ENCODE results near the gene SYNPR.

The SYNPR gene

GRCh38 chr3:63264716-63265115, 13.4 kb upstream of the SYNPR start:
- Histone ChIP-seq H3K27me3 (ENCODE audit: control insufficient read depth, insufficient read depth, low read length) (no peaks in the 10 kb centered on the region), H3K9ac (ENCODE audit: low read depth, low read length) (no peak overlapping the region), H3K4me3 (ENCODE audit: low read depth, low read length) (peak overlapping the region; percentile 8), H3K4me1 (ENCODE audit: control insufficient read depth, insufficient read depth, low read length) (no peaks in the 10 kb centered on the region), H3K36me3 (ENCODE audit: control insufficient read depth, insufficient read depth, low read length) (no peaks in the 10 kb centered on the region), H3K9me3 (ENCODE audit: control insufficient read depth, insufficient read depth, low read length) (no peaks in the 10 kb centered on the region)

DNA sequence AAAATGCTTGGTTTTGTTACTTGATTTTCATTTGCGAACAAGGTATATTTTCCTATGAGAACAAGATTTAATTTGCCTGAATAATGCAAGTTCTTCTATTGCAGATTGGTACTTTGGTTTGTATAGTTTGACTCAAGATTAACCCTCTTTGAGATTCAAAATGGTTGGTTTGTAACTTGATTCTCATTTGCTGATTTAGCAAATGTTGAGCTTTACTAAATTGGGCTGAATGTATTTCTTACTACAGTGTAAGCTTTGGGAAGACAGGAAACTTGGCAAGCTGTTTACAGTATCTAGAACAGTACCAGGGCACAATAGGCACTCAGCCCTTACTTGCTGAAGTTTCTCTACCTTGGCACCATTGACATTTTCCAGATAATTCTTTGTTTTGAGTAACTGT, 3.7 kb upstream of the SYNPR start:
- H3K4me1 ChIP-seq (ENCODE audit: control insufficient read depth, insufficient read depth, low read length): peaks cover 3% of the 10 kb centered on the region
- no peak overlapping the region for H3K9ac ChIP-seq (ENCODE audit: low read depth, low read length)
- no peaks in the 10 kb centered on the region for H3K36me3 ChIP-seq (ENCODE audit: control insufficient read depth, insufficient read depth, low read length)
- H3K27me3 ChIP-seq (ENCODE audit: control insufficient read depth, insufficient read depth, low read length): peaks cover 35% of the 10 kb centered on the region
- no peaks in the 10 kb centered on the region for H3K9me3 ChIP-seq (ENCODE audit: control insufficient read depth, insufficient read depth, low read length)
- no peak overlapping the region for H3K4me3 ChIP-seq (ENCODE audit: low read depth, low read length)

GRCh38 chr3:63279005-63279841, 1.1 kb downstream of the SYNPR start:
- Histone ChIP-seq H3K4me1 (ENCODE audit: control insufficient read depth, insufficient read depth, low read length) (peaks cover 2% of the 10 kb centered on the region), H3K4me3 (ENCODE audit: low read depth, low read length) (peak overlapping the region; percentile 67), H3K9me3 (ENCODE audit: control insufficient read depth, insufficient read depth, low read length) (no peaks in the 10 kb centered on the region), H3K36me3 (ENCODE audit: control insufficient read depth, insufficient read depth, low read length) (no peaks in the 10 kb centered on the region), H3K27me3 (ENCODE audit: control insufficient read depth, insufficient read depth, low read length) (peaks cover 57% of the 10 kb centered on the region), H3K9ac (ENCODE audit: low read depth, low read length) (no peak overlapping the region)

GRCh38 chr3:63287610-63288009, 9.5 kb downstream of the SYNPR start:
- no peak overlapping the region for H3K9ac ChIP-seq (ENCODE audit: low read depth, low read length)
- H3K4me1 ChIP-seq (ENCODE audit: control insufficient read depth, insufficient read depth, low read length): peaks cover 9% of the 10 kb centered on the region
- no peaks in the 10 kb centered on the region for H3K9me3 ChIP-seq (ENCODE audit: control insufficient read depth, insufficient read depth, low read length)
- no peak overlapping the region for H3K4me3 ChIP-seq (ENCODE audit: low read depth, low read length)
- no peaks in the 10 kb centered on the region for H3K27me3 ChIP-seq (ENCODE audit: control insufficient read depth, insufficient read depth, low read length)
- no peaks in the 10 kb centered on the region for H3K36me3 ChIP-seq (ENCODE audit: control insufficient read depth, insufficient read depth, low read length)

DNA sequence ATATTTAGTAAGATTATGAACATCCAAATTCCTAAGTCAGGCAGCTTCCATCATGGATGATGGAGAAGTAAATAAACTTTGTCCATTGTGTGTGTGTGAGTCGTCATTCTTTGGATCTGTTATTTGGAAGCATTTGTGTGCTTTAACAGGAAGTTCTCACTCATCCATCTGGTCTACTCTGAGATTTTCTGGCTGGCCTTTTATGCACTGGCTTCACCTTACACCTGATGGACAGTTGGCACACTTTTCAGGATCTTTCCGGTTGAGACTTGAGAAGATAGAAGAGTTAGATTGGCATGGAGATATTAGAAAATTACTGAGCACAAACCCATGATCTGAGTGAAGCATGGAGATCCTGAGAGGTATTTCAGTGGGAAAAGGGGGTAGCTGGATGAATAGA, 12.6 kb downstream of the SYNPR start:
- H3K4me3 ChIP-seq (ENCODE audit: low read depth, low read length): no peak overlapping the region
- H3K27me3 ChIP-seq (ENCODE audit: control insufficient read depth, insufficient read depth, low read length): no peaks in the 10 kb centered on the region
- no peaks in the 10 kb centered on the region for H3K36me3 ChIP-seq (ENCODE audit: control insufficient read depth, insufficient read depth, low read length)
- no peaks in the 10 kb centered on the region for H3K9me3 ChIP-seq (ENCODE audit: control insufficient read depth, insufficient read depth, low read length)
- no peak overlapping the region for H3K9ac ChIP-seq (ENCODE audit: low read depth, low read length)
- peaks cover 9% of the 10 kb centered on the region for H3K4me1 ChIP-seq (ENCODE audit: control insufficient read depth, insufficient read depth, low read length)

DNA sequence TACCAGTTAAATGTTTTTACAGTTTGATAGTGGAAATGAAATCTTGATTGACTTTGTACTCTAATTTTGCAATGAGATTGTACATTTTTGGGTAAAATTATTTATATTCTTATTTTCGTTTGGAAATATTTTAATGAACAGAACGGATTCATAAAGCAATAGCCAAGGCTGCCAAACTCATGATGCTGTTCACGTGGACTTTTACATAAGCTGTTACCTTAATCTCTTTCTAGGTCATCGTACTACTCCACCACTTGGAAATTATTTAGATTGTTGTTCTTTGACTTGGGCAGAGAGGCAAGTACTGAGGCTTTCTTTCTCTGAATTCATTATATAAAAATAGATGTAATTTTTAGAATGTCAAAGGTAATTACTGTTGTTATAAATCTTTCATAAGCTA, 16.2 kb downstream of the SYNPR start:
- no peaks in the 10 kb centered on the region for H3K9me3 ChIP-seq (ENCODE audit: control insufficient read depth, insufficient read depth, low read length)
- no peaks in the 10 kb centered on the region for H3K4me1 ChIP-seq (ENCODE audit: control insufficient read depth, insufficient read depth, low read length)
- no peaks in the 10 kb centered on the region for H3K36me3 ChIP-seq (ENCODE audit: control insufficient read depth, insufficient read depth, low read length)
- H3K9ac ChIP-seq (ENCODE audit: low read depth, low read length): no peak overlapping the region
- H3K4me3 ChIP-seq (ENCODE audit: low read depth, low read length): no peak overlapping the region
- no peaks in the 10 kb centered on the region for H3K27me3 ChIP-seq (ENCODE audit: control insufficient read depth, insufficient read depth, low read length)

- H3K9ac ChIP-seq (ENCODE audit: low read depth, low read length): no peak overlapping the region
- H3K4me1 ChIP-seq (ENCODE audit: control insufficient read depth, insufficient read depth, low read length): no peaks in the 10 kb centered on the region
- no peaks in the 10 kb centered on the region for H3K36me3 ChIP-seq (ENCODE audit: control insufficient read depth, insufficient read depth, low read length)
- H3K9me3 ChIP-seq (ENCODE audit: control insufficient read depth, insufficient read depth, low read length): no peaks in the 10 kb centered on the region
- no peaks in the 10 kb centered on the region for H3K27me3 ChIP-seq (ENCODE audit: control insufficient read depth, insufficient read depth, low read length)
- H3K4me3 ChIP-seq (ENCODE audit: low read depth, low read length): no peak overlapping the region
These were observed 17.2 kb downstream of the SYNPR start for GRCh38 chr3:63295356-63295755.

GRCh38 chr3:63295806-63296205, 17.7 kb downstream of the SYNPR start:
- Histone ChIP-seq H3K4me1 (ENCODE audit: control insufficient read depth, insufficient read depth, low read length) (no peaks in the 10 kb centered on the region), H3K4me3 (ENCODE audit: low read depth, low read length) (no peak overlapping the region), H3K27me3 (ENCODE audit: control insufficient read depth, insufficient read depth, low read length) (no peaks in the 10 kb centered on the region), H3K9ac (ENCODE audit: low read depth, low read length) (no peak overlapping the region), H3K9me3 (ENCODE audit: control insufficient read depth, insufficient read depth, low read length) (no peaks in the 10 kb centered on the region), H3K36me3 (ENCODE audit: control insufficient read depth, insufficient read depth, low read length) (no peaks in the 10 kb centered on the region)

GRCh38 chr3:63296249-63296648, 18.1 kb downstream of the SYNPR start:
- no peaks in the 10 kb centered on the region for H3K36me3 ChIP-seq (ENCODE audit: control insufficient read depth, insufficient read depth, low read length)
- no peak overlapping the region for H3K9ac ChIP-seq (ENCODE audit: low read depth, low read length)
- H3K4me3 ChIP-seq (ENCODE audit: low read depth, low read length): no peak overlapping the region
- no peaks in the 10 kb centered on the region for H3K27me3 ChIP-seq (ENCODE audit: control insufficient read depth, insufficient read depth, low read length)
- no peaks in the 10 kb centered on the region for H3K4me1 ChIP-seq (ENCODE audit: control insufficient read depth, insufficient read depth, low read length)
- no peaks in the 10 kb centered on the region for H3K9me3 ChIP-seq (ENCODE audit: control insufficient read depth, insufficient read depth, low read length)

GRCh38 chr3:63303238-63303637, 25.1 kb downstream of the SYNPR start:
- H3K9me3 ChIP-seq (ENCODE audit: control insufficient read depth, insufficient read depth, low read length): no peaks in the 10 kb centered on the region
- no peaks in the 10 kb centered on the region for H3K36me3 ChIP-seq (ENCODE audit: control insufficient read depth, insufficient read depth, low read length)
- H3K9ac ChIP-seq (ENCODE audit: low read depth, low read length): no peak overlapping the region
- H3K4me1 ChIP-seq (ENCODE audit: control insufficient read depth, insufficient read depth, low read length): no peaks in the 10 kb centered on the region
- H3K4me3 ChIP-seq (ENCODE audit: low read depth, low read length): no peak overlapping the region
- peaks cover 35% of the 10 kb centered on the region for H3K27me3 ChIP-seq (ENCODE audit: control insufficient read depth, insufficient read depth, low read length)

- Histone ChIP-seq H3K27me3 (ENCODE audit: control insufficient read depth, insufficient read depth, low read length) (peaks cover 47% of the 10 kb centered on the region), H3K4me3 (ENCODE audit: low read depth, low read length) (no peak overlapping the region), H3K9me3 (ENCODE audit: control insufficient read depth, insufficient read depth, low read length) (no peaks in the 10 kb centered on the region), H3K36me3 (ENCODE audit: control insufficient read depth, insufficient read depth, low read length) (no peaks in the 10 kb centered on the region), H3K9ac (ENCODE audit: low read depth, low read length) (no peak overlapping the region), H3K4me1 (ENCODE audit: control insufficient read depth, insufficient read depth, low read length) (no peaks in the 10 kb centered on the region)
These were observed 26.3 kb downstream of the SYNPR start for GRCh38 chr3:63304421-63304820.

DNA sequence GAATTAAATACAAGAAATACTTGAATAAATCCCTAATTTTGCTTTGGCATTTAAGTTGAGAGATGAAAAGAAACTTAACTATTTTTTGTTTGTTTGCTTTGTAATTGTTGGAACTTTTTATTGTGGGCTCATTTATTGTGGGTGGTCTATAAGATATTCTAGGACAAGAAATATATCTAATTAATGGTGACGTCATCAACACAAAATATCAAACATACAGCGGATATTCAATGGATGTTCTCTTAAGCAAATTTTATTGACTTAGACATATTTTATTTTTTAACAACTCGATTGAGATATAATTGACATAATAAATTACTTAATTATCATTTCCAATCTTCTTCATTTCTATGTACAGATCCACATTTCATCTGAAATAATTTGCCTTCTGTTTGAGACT, 30.0 kb downstream of the SYNPR start:
- peaks cover 83% of the 10 kb centered on the region for H3K27me3 ChIP-seq (ENCODE audit: control insufficient read depth, insufficient read depth, low read length)

More for the DNA sequence above, 30.0 kb downstream of the SYNPR start:
- no peak overlapping the region for H3K9ac ChIP-seq (ENCODE audit: low read depth, low read length)
- no peaks in the 10 kb centered on the region for H3K9me3 ChIP-seq (ENCODE audit: control insufficient read depth, insufficient read depth, low read length)
- no peaks in the 10 kb centered on the region for H3K4me1 ChIP-seq (ENCODE audit: control insufficient read depth, insufficient read depth, low read length)
- H3K4me3 ChIP-seq (ENCODE audit: low read depth, low read length): no peak overlapping the region
- no peaks in the 10 kb centered on the region for H3K36me3 ChIP-seq (ENCODE audit: control insufficient read depth, insufficient read depth, low read length)
